ENCODE measurements around the gene NUP98. TPM values are rescaled to one million over a fixed set of nuclear protein-coding genes. Genes with fewer than 3 reads are reported as not detected.
A peak's percentile ranks its signal among the peaks of the same experiment; 100 is the strongest.

NUP98 gene
- total and polyA plus RNA-seq, 8 donors = 12.2 to 38.0 (median 26.1) TPM

DNA sequence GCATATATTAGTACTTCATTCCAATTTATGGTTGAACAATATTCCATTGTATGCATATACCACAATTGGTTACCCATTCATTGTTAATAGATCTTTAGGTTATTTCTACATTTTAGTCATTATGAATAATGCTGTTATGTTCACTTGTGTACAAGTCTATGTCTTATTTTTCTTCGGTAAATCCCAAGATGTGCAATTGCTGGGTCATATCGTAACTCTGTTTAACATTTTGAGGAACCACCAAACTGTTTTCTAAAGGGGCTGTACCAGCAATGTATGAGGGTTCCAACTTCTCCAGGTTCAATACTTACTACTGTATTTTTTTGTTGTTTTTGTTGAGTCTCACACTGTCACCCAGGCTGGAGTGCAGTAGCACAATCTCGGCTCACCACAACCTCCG, 33.1 kb downstream of the NUP98 start:
- WGBS, 2 donors = 94 to 98% methylated on average over 4 of the region's 4 CpGs
- Histone ChIP-seq H3K9me3 (no peaks in the 10 kb centered on the region), H3K4me3 (no peak overlapping the region), H3K36me3 (peaks cover 0 to 95% (median 25%) of the 10 kb centered on the region in 3 donors), H3K27me3 (no peaks in the 10 kb centered on the region), H3K27ac (no peak overlapping the region), H3K4me1 (no peaks in the 10 kb centered on the region)
- ATAC-seq (no peak), DNase-seq (no peak), FAIRE-seq (no peak)
- intact Hi-C loops (cut with DNase I) = no loop called here
- TF ChIP-seq, protein P1, sequence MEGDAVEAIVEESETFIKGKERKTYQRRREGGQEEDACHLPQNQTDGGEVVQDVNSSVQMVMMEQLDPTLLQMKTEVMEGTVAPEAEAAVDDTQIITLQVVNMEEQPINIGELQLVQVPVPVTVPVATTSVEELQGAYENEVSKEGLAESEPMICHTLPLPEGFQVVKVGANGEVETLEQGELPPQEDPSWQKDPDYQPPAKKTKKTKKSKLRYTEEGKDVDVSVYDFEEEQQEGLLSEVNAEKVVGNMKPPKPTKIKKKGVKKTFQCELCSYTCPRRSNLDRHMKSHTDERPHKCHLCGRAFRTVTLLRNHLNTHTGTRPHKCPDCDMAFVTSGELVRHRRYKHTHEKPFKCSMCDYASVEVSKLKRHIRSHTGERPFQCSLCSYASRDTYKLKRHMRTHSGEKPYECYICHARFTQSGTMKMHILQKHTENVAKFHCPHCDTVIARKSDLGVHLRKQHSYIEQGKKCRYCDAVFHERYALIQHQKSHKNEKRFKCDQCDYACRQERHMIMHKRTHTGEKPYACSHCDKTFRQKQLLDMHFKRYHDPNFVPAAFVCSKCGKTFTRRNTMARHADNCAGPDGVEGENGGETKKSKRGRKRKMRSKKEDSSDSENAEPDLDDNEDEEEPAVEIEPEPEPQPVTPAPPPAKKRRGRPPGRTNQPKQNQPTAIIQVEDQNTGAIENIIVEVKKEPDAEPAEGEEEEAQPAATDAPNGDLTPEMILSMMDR (IDR thresholded peaks at IDR 0.05) = no peak

DNA sequence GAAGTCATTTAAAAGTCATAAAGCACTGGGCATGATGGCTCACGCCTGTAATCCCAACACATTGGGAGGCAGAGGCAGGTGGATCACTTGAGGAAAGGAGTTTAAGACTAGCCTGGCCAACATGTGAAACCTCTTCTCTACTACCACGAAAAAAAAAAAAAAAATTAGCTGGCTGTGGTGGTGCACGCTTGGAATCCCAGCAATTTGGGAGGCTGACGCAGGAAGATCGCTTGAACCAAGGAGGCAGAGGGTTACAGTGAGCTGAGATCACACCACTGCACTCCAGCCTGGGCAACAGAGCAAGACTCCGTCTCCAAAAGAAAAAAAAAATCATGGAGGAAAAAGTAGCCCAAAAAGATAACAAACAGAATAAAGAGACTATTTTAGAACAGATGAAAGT, 42.2 kb downstream of the NUP98 start:
- TF ChIP-seq, protein P1 (IDR thresholded peaks at IDR 0.05) = no peak
- FAIRE-seq (no peak), DNase-seq (no peak), ATAC-seq (no peak)
- WGBS, 2 donors = 93 to 95% methylated on average over 6 of the region's 6 CpGs
- no peaks in the 10 kb centered on the region for H3K27me3 ChIP-seq
- H3K27ac ChIP-seq = no peak overlapping the region
- H3K4me3 ChIP-seq = no peak overlapping the region
- peaks cover 0 to 3% (median 0%) of the 10 kb centered on the region in 3 donors for H3K4me1 ChIP-seq
- intact Hi-C loops (cut with DNase I) = no loop called here
- peaks cover 3 to 52% (median 30%) of the 10 kb centered on the region in 3 donors for H3K36me3 ChIP-seq
- no peaks in the 10 kb centered on the region for H3K9me3 ChIP-seq

DNA sequence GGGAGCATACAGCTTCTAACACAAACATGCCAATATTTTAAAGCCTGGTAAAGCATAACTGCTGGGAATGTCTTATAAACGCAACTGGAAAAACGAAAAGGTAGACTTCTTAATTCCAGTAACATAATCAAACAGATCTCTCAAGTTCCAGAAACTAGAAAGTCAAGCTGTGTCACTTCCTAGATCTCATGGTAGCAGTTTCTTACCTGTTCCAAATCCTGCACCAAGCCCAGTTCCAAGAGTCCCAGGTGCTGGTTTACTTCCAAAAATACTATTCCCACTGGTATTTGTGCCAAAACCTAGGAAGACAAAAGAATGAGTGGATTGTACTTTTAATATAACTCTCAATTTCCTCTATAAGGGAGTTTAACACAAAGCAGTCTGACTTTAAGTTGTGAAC, 44.2 kb downstream of the NUP98 start:
- WGBS, 2 donors = 68 to 76% methylated on average over 2 of the region's 2 CpGs
- intact Hi-C loops (cut with DNase I) = no loop called here
- no peak overlapping the region for H3K27ac ChIP-seq
- H3K9me3 ChIP-seq = no peaks in the 10 kb centered on the region
- ATAC-seq (no peak), FAIRE-seq (no peak), DNase-seq (no peak)
- no peak overlapping the region for H3K4me3 ChIP-seq
- peaks cover 0 to 3% (median 0%) of the 10 kb centered on the region in 3 donors for H3K4me1 ChIP-seq
- TF ChIP-seq, protein P1 (IDR thresholded peaks at IDR 0.05) = no peak
- peaks cover 3 to 46% (median 22%) of the 10 kb centered on the region in 3 donors for H3K36me3 ChIP-seq
- H3K27me3 ChIP-seq = no peaks in the 10 kb centered on the region

GRCh38 chr11:3747704-3748103, 49.6 kb downstream of the NUP98 start:
- DNase-seq (no peak), FAIRE-seq (no peak), ATAC-seq (peak in 1 of 4 donors; percentile 34)
- WGBS, 2 donors = 64 to 87% methylated on average over 1 of the region's 1 CpG
- TF ChIP-seq, protein P1 (IDR thresholded peaks at IDR 0.05) = no peak
- no peak overlapping the region for H3K4me3 ChIP-seq
- no peak overlapping the region for H3K27ac ChIP-seq
- peaks cover under 1 to 44% (median 15%) of the 10 kb centered on the region in 3 donors for H3K36me3 ChIP-seq
- no peaks in the 10 kb centered on the region for H3K27me3 ChIP-seq
- intact Hi-C loops (cut with DNase I) = no loop called here
- H3K4me1 ChIP-seq = peaks cover 0 to under 1% (median 0%) of the 10 kb centered on the region in 3 donors
- no peaks in the 10 kb centered on the region for H3K9me3 ChIP-seq

DNA sequence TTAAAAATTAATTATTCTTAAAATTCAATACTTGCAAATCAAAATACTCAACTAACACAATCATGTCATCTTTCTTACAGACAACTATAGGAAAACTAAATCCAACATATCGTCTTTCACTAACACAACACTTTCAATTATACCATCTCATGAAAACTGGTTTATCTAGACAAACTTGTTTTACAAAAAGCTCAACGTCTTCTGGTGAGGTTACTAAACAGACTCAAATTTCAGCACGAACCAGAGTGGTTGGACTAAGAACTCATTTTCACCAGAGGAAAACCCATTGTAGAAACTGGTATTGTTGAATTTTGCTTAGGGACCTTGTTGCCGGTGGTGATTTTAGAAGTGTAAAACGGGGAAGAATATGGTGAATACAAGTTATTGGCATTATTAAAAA, 52.2 kb downstream of the NUP98 start:
- no peaks in the 10 kb centered on the region for H3K4me1 ChIP-seq
- WGBS, 2 donors = 48 to 50% methylated on average over 5 of the region's 5 CpGs
- H3K4me3 ChIP-seq = no peak overlapping the region
- no peaks in the 10 kb centered on the region for H3K27me3 ChIP-seq
- intact Hi-C loops (cut with DNase I) = no loop called here
- TF ChIP-seq, protein P1 (IDR thresholded peaks at IDR 0.05) = no peak
- ATAC-seq (no peak), DNase-seq (no peak), FAIRE-seq (no peak)
- H3K9me3 ChIP-seq = no peaks in the 10 kb centered on the region
- H3K27ac ChIP-seq = no peak overlapping the region
- H3K36me3 ChIP-seq = peaks cover 0 to 27% (median 11%) of the 10 kb centered on the region in 3 donors
